HepG2 (cell line): ENCODE data around the gene SCGB3A2. TPM values are rescaled to one million over a fixed set of nuclear protein-coding genes. Genes with fewer than 3 reads are reported as not detected.

Experiments used
- ATAC-seq: fragments of 200-7000 bp; cut with Tn5 transposase; 3 replicates; pipeline ENCODE4 v1.9.1; 2020; ENCODE audit warnings: mild to moderate bottlenecking, moderate library complexity
- BruUV-seq: library from RNA; stranded (reverse); fragments of 400-500 nt; replicated peaks from 2 replicates; lab custom pipeline; 2021; lab: Mats Ljungman, UMichigan
- CTCF ChIA-PET: fragments of 300-600 bp; formaldehyde crosslinking; extraction: SDS; loops from one replicate; lab custom pipeline; 2021; ENCODE audit warnings: low total read pairs, inconsistent platforms, low intra/inter-chr PET ratio; lab: Yijun Ruan, JAX
- POLR2A ChIA-PET: fragments of 350-600 bp; sonication (Branson Sonifier 250); formaldehyde crosslinking; loops from one replicate; lab custom pipeline; 2020; ENCODE audit warnings: antibody characterized with exemption, inconsistent platforms; lab: Yijun Ruan, JAX
- DNase-seq: peaks from one replicate; pipeline ENCODE4 v3.0.0-alpha.2; 2015; ENCODE audit warnings: low spot score
- FAIRE-seq: peaks from 3 replicates; lab custom pipeline; 2011; peaks lifted over from hg19 to GRCh38; lab: Jason Lieb, UNC
- H2AFZ ChIP-seq: one replicate; pipeline ENCODE4 v1.6.1; 2011; ENCODE audit warnings: low read length, inconsistent platforms
- H3K27ac ChIP-seq: fragments of 300-600 bp; 3 replicates; pipeline ENCODE4 v1.8.0; 2011; ENCODE audit warnings: mixed run types, mild to moderate bottlenecking, mixed read lengths, low read length, inconsistent platforms; ENCODE audit not compliant: insufficient read depth; ENCODE audit errors: extremely low read length
- H3K27me3 ChIP-seq, 2 experiments: fragments of 200-600 bp in 1 of 2; 2 replicates in 1 of 2; 3 replicates in 1 of 2; pipeline versions ENCODE4 v1.6.0 to v1.8.0; 2011; ENCODE audit warnings: low read length in 2 of 2, mild to moderate bottlenecking in 2 of 2, moderate library complexity in 2 of 2, inconsistent platforms in 1 of 2; ENCODE audit not compliant: insufficient read depth in 2 of 2, control insufficient read depth in 1 of 2
- H3K36me3 ChIP-seq, 2 experiments: fragments of 200-600 bp in 1 of 2; replicated peaks in 1 of 2; 2 replicates in 1 of 2; 3 replicates in 1 of 2; pipeline versions ENCODE4 v1.5.1 to v1.8.0; 2011; ENCODE audit warnings: low read length in 2 of 2, inconsistent platforms in 1 of 2; ENCODE audit not compliant: insufficient read depth in 2 of 2, control insufficient read depth in 1 of 2
- H3K4me1 ChIP-seq: 2 replicates; pipeline ENCODE4 v1.5.1; 2012; ENCODE audit warnings: low read length, inconsistent platforms; ENCODE audit not compliant: insufficient read depth
- H3K4me2 ChIP-seq: 2 replicates; pipeline ENCODE4 v1.6.0; 2011; ENCODE audit warnings: low read depth, low read length, inconsistent platforms
- H3K4me3 ChIP-seq, 3 experiments: fragments of 200-600 bp in 1 of 3; sonication (generic), shearing (Covaris generic) in 1 of 3; replicated peaks in 1 of 3; 2 replicates each; pipeline ENCODE4 v1.5.1; 2011 to 2016; ENCODE audit warnings: low read length in 3 of 3, inconsistent platforms in 2 of 3, low read depth in 2 of 3, mild to moderate bottlenecking in 2 of 3, control low read depth in 1 of 3, mixed read lengths in 1 of 3; ENCODE audit not compliant: insufficient read depth in 1 of 3
- H3K79me2 ChIP-seq: one replicate; pipeline ENCODE4 v1.6.1; 2011; ENCODE audit warnings: low read length, inconsistent platforms; ENCODE audit not compliant: insufficient read depth
- H3K9ac ChIP-seq: 2 replicates; pipeline ENCODE4 v1.6.0; 2011; ENCODE audit warnings: mild to moderate bottlenecking, low read depth, low read length, inconsistent platforms; ENCODE audit not compliant: insufficient read depth
- H3K9me3 ChIP-seq: 2 replicates; pipeline ENCODE4 v1.5.1; 2012; ENCODE audit warnings: mild to moderate bottlenecking, low read length
- H4K20me1 ChIP-seq: 2 replicates; pipeline ENCODE4 v1.6.0; 2011; ENCODE audit warnings: inconsistent platforms, mild to moderate bottlenecking, low read length, moderate library complexity; ENCODE audit not compliant: insufficient read depth
- DNMT1 ChIP-seq: sonication (generic); formaldehyde crosslinking; IDR thresholded peaks from 2 replicates; pipeline ENCODE4 v1.5.1; 2020; ENCODE audit warnings: mild to moderate bottlenecking, missing genetic modification reagents
- IRF9 ChIP-seq: sonication (generic); formaldehyde crosslinking; IDR thresholded peaks from 2 replicates; pipeline ENCODE4 v1.8.0; 2022; ENCODE audit warnings: missing genetic modification reagents, mild to moderate bottlenecking, borderline replicate concordance
- ISL2 ChIP-seq: sonication (generic); formaldehyde crosslinking; IDR thresholded peaks from 2 replicates; pipeline ENCODE4 v1.5.0; 2020; ENCODE audit warnings: missing genetic modification reagents
- MEF2D ChIP-seq: sonication (generic); formaldehyde crosslinking; IDR thresholded peaks from 2 replicates; pipeline ENCODE4 v1.5.1; 2020; ENCODE audit warnings: mild to moderate bottlenecking, missing genetic modification reagents
- MLXIP ChIP-seq: sonication (generic); formaldehyde crosslinking; IDR thresholded peaks from 2 replicates; pipeline ENCODE4 v1.9.0; 2021; ENCODE audit warnings: missing genetic modification reagents, borderline replicate concordance
- SIX1 ChIP-seq: sonication (generic); formaldehyde crosslinking; IDR thresholded peaks from 2 replicates; pipeline ENCODE4 v1.4.0; 2020; ENCODE audit warnings: missing genetic modification reagents, borderline replicate concordance
- ZBED4 ChIP-seq: sonication (generic); formaldehyde crosslinking; IDR thresholded peaks from 2 replicates; pipeline ENCODE4 v1.4.0; 2020; ENCODE audit warnings: missing genetic modification reagents, borderline replicate concordance
- ZFP36L2 ChIP-seq: sonication (generic); formaldehyde crosslinking; IDR thresholded peaks from 2 replicates; pipeline ENCODE4 v1.4.0; 2020; ENCODE audit warnings: missing genetic modification reagents
- ZNF10 ChIP-seq: sonication (generic); formaldehyde crosslinking; IDR thresholded peaks from 2 replicates; pipeline ENCODE4 v1.4.0; 2020; ENCODE audit warnings: mild to moderate bottlenecking, low read depth, missing genetic modification reagents, borderline replicate concordance
- ZNF18 ChIP-seq: sonication (generic); formaldehyde crosslinking; IDR thresholded peaks from 2 replicates; pipeline ENCODE4 v1.8.0; 2022; ENCODE audit warnings: mild to moderate bottlenecking, missing genetic modification reagents; ENCODE audit not compliant: insufficient replicate concordance
- ZNF530 ChIP-seq: sonication (generic); formaldehyde crosslinking; IDR thresholded peaks from 2 replicates; pipeline ENCODE4 v1.5.0; 2020; ENCODE audit warnings: low read depth, mild to moderate bottlenecking, missing genetic modification reagents
- ZNF674 ChIP-seq: sonication (generic); formaldehyde crosslinking; IDR thresholded peaks from 2 replicates; pipeline ENCODE4 v1.5.0; 2020; ENCODE audit warnings: low read depth, mild to moderate bottlenecking, missing genetic modification reagents
- ZNF746 ChIP-seq: sonication (generic); formaldehyde crosslinking; IDR thresholded peaks from 2 replicates; pipeline ENCODE4 v1.8.0; 2022; ENCODE audit warnings: mild to moderate bottlenecking, missing genetic modification reagents
- ZNF780A ChIP-seq: sonication (generic); formaldehyde crosslinking; IDR thresholded peaks from 2 replicates; pipeline ENCODE4 v1.8.0; 2022; ENCODE audit warnings: mild to moderate bottlenecking, missing genetic modification reagents, moderate library complexity
- ZNF850 ChIP-seq: sonication (generic); formaldehyde crosslinking; conservative IDR thresholded peaks from 2 replicates; pipeline ENCODE4 v1.9.0; 2021; ENCODE audit warnings: mild to moderate bottlenecking, missing genetic modification reagents
- WGBS: methylation state at CpG from one replicate; pipeline ENCODE4 v1.1.6; 2017; ENCODE audit warnings: low lambda C conversion rate; 5-methylcytosine and 5-hydroxymethylcytosine counted together
- in situ Hi-C: cut with HindIII; loops from 2 replicates; pipeline ENCODE4 v1.10.0; 2017; ENCODE audit warnings: low pct_unique_long_range_greater_than_20kb; ENCODE audit not compliant: extremely low pct_ligation_motif_present
- intact Hi-C: fragments of 100-400 bp; cut with micrococcal nuclease; formaldehyde crosslinking; loops from one replicate; pipeline ENCODE4 v1.10.0; 2022; ENCODE audit not compliant: unreplicated experiment
- polyA plus RNA-seq, 8 experiments: library from polyadenylated mRNA; depleted of rRNA in 3 of 8; stranded (reverse) in 7 of 8; unstranded in 1 of 8; fragments of >200 nt; fragmentation: Illumina TruSeq in 4 of 8; extraction: Trizol in 4 of 8; gene quantifications; 2 replicates each; pipeline versions ENCODE4 v1.2.1 to v1.2.3, GENCODE V29; 2011 to 2016; ENCODE audit warnings: low read depth in 4 of 8, missing spikeins in 1 of 8, mixed read lengths in 1 of 8; ENCODE audit not compliant: insufficient read depth in 1 of 8
- total RNA-seq, 5 experiments: library from RNA; depleted of rRNA; stranded (reverse); fragments of >200 nt; fragmentation: Illumina TruSeq; extraction: Trizol; gene quantifications; 2 replicates each; pipeline ENCODE4 v1.2.3, GENCODE V29; 2016; ENCODE audit warnings: low read depth in 1 of 5

Gene SCGB3A2
- total and polyA plus RNA-seq, 2 of the 13 experiments (the other 11 are each of a cell fraction or from before 2014, with no cell fraction given): not detected

DNA sequence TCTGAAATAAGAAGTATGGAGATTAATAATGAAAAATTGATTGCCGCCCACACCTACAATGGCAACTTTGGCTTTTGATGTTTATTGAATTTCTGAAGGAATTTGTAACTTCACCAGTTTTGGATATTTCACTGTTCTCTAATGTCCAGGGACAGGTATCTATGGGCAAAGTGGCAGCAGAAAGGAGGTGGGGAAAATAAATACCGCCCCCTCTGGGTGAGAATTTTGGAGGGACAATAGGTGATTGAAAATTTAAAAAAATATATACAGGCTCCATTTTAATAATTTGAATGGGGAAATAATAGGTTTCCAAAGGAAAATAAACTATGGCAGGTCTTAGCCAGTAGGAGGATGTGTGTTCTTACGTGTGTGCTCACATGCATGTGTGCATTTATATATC lies 1.3 kb downstream of the SCGB3A2 start (continued):
- no peak for TF ChIP-seq ZBED4 (CRISPR knock-in tag)
- no peak for TF ChIP-seq ZNF746 (CRISPR knock-in tag)
- no peak for TF ChIP-seq MEF2D
- TF ChIP-seq DNMT1 (CRISPR knock-in tag): no peak
- no peak for TF ChIP-seq ZFP36L2 (CRISPR knock-in tag)
- no peak for TF ChIP-seq ZNF10 (CRISPR knock-in tag)
- TF ChIP-seq ZNF530: no peak

DNA sequence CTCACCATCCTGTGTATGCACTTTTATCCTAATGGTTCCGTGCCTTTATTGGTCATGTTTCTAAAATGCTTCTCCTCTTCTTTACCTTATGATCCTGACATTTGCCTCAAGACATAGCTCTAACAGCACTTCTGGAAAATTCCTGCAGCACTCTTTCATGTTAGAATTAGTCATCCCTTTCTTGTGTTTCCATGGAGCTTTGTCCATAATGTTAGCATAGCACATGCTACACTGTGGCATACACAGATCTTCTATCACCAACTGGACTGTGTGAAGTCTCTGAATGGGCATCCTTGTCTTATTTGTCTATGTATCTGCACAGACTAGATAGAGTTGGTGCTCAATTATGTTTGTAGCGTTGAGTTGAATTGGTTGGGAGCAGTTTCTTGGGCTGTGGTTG lies 2.0 kb downstream of the SCGB3A2 start:
- H3K27me3 ChIP-seq: no peaks in the 10 kb centered on the region; a peak in 1 of 5 replicates
- POLR2A ChIA-PET: no interaction called here
- in situ Hi-C loops (no loop called here), intact Hi-C loops (no loop called here)
- no TSS peak for BruUV-seq
- H3K27ac ChIP-seq: no peak overlapping the region
- H3K4me3 ChIP-seq: no peak overlapping the region
- H4K20me1 ChIP-seq: no peaks in the 10 kb centered on the region
- no peak overlapping the region for H3K9ac ChIP-seq
- ATAC-seq: no peak
- no peaks in the 10 kb centered on the region for H3K79me2 ChIP-seq
- no peak overlapping the region for H2AFZ ChIP-seq
- DNase-seq: no peak
- CTCF ChIA-PET: no interaction called here
- no peak for FAIRE-seq
- 0% methylated on average over 2 of the region's 2 CpGs for WGBS
- H3K9me3 ChIP-seq: no peaks in the 10 kb centered on the region
- H3K36me3 ChIP-seq: no peaks in the 10 kb centered on the region
- no peaks in the 10 kb centered on the region for H3K4me1 ChIP-seq
- H3K4me2 ChIP-seq: no peak overlapping the region
- TF ChIP-seq SIX1 (CRISPR knock-in tag): no peak
- TF ChIP-seq MLXIP (CRISPR knock-in tag): no peak
- TF ChIP-seq ZNF780A (CRISPR knock-in tag): no peak
- TF ChIP-seq IRF9 (CRISPR knock-in tag): no peak
- no peak for TF ChIP-seq ZNF850 (CRISPR knock-in tag)
- TF ChIP-seq ZNF674 (CRISPR knock-in tag): no peak
- TF ChIP-seq ISL2 (CRISPR knock-in tag): no peak
- no peak for TF ChIP-seq ZNF18 (CRISPR knock-in tag)
